ENCODE measurements around the gene GSE1. TPM values are rescaled to one million over a fixed set of nuclear protein-coding genes. Genes with fewer than 3 reads are reported as not detected.

GSE1 gene
- total and polyA plus RNA-seq, 2 of the 13 experiments (the other 11 are each of a cell fraction or from before 2014, with no cell fraction given) = 16.1 to 31.2 TPM

GRCh38 chr16:85563515-85564276, 49.4 kb upstream of the GSE1 start (continued):
- TF ChIP-seq ZBED4 (CRISPR knock-in tag; IDR thresholded peaks at IDR 0.05; ENCODE audit: borderline replicate concordance) = peak; percentile 66; the same call in 1 of the 2 replicates
- TF ChIP-seq GPBP1L1 (CRISPR knock-in tag; IDR thresholded peaks at IDR 0.05) = no peak
- TF ChIP-seq RBAK (CRISPR knock-in tag; IDR thresholded peaks at IDR 0.05) = no peak
- TF ChIP-seq PAXIP1 (CRISPR knock-in tag; conservative IDR thresholded peaks at IDR 0.05) = peak; percentile 76
- TF ChIP-seq RARA (CRISPR knock-in tag; IDR thresholded peaks at IDR 0.05) = peak; percentile 90
- TF ChIP-seq XBP1 (CRISPR knock-in tag; IDR thresholded peaks at IDR 0.05) = no peak
- no peak; the same call in 1 of the 2 replicates for TF ChIP-seq ATF2 (CRISPR knock-in tag; IDR thresholded peaks at IDR 0.05)
- TF ChIP-seq ZNF747 (CRISPR knock-in tag; IDR thresholded peaks at IDR 0.05; ENCODE audit: borderline replicate concordance) = 0 out of 2 replicates have a peak, but pooled peaks have one; percentile 55
- TF ChIP-seq SNAPC5 (CRISPR knock-in tag; IDR thresholded peaks at IDR 0.05; ENCODE audit: borderline replicate concordance) = no peak
- TF ChIP-seq HIVEP1 (CRISPR knock-in tag; IDR thresholded peaks at IDR 0.05) = no peak
- 0 out of 2 replicates have a peak, but pooled peaks have one; percentile 61 for TF ChIP-seq ZNF639 (CRISPR knock-in tag; conservative IDR thresholded peaks at IDR 0.05)
- no peak for TF ChIP-seq NFRKB (IDR thresholded peaks at IDR 0.05)
- no peak for TF ChIP-seq ARNT2 (CRISPR knock-in tag; IDR thresholded peaks at IDR 0.05; ENCODE audit: low read depth)
- TF ChIP-seq ZNF607 (CRISPR knock-in tag; IDR thresholded peaks at IDR 0.05; ENCODE audit: borderline replicate concordance) = 0 out of 2 replicates have a peak, but pooled peaks have one; percentile 5
- 0 out of 2 replicates have a peak, but pooled peaks have one; percentile 57 for TF ChIP-seq ZNF205 (CRISPR knock-in tag; IDR thresholded peaks at IDR 0.05)
- TF ChIP-seq STAG1 (CRISPR knock-in tag; IDR thresholded peaks at IDR 0.05) = peak; percentile 99
- TF ChIP-seq ZSCAN30 (CRISPR knock-in tag; IDR thresholded peaks at IDR 0.05) = no peak
